Keratinocyte (primary cell): ENCODE results near the gene GTF3C6. TPM values are rescaled to one million over a fixed set of nuclear protein-coding genes. Genes with fewer than 3 reads are reported as not detected.

ENCODE experiments used
- DNase-seq: peaks from one replicate; pipeline ENCODE4 v3.0.0-alpha.2; 2011; ENCODE audit warnings: low read depth, missing footprints, low spot score
- FAIRE-seq: peaks from 2 replicates; lab custom pipeline; 2011; peaks lifted over from hg19 to GRCh38; lab: Jason Lieb, UNC
- H2AFZ ChIP-seq: 2 replicates; pipeline ENCODE4 v1.6.0; 2012; ENCODE audit warnings: low read length, control low read depth, inconsistent platforms; ENCODE audit not compliant: control insufficient read depth
- H3K27ac ChIP-seq: 2 replicates; pipeline ENCODE4 v1.5.1; 2011; ENCODE audit warnings: low read length; ENCODE audit not compliant: control insufficient read depth, insufficient read depth
- H3K27me3 ChIP-seq: 3 replicates; pipeline ENCODE4 v1.6.0; 2011; ENCODE audit warnings: low read length; ENCODE audit not compliant: control insufficient read depth, insufficient read depth; ENCODE audit errors: extremely low read depth
- H3K36me3 ChIP-seq, 2 experiments: 2 replicates in 1 of 2; 3 replicates in 1 of 2; pipeline ENCODE4 v1.5.1; 2011; ENCODE audit warnings: low read length in 2 of 2, mild to moderate bottlenecking in 1 of 2; ENCODE audit not compliant: control insufficient read depth in 2 of 2, insufficient read depth in 2 of 2; ENCODE audit errors: extremely low read depth in 1 of 2
- H3K4me1 ChIP-seq: 3 replicates; pipeline ENCODE4 v1.5.1; 2011; ENCODE audit warnings: low read length; ENCODE audit not compliant: control insufficient read depth, insufficient read depth; ENCODE audit errors: extremely low read depth
- H3K4me2 ChIP-seq: 3 replicates; pipeline ENCODE4 v1.6.0; 2011; ENCODE audit warnings: low read depth, low read length; ENCODE audit not compliant: control insufficient read depth, insufficient read depth; ENCODE audit errors: extremely low read depth
- H3K4me3 ChIP-seq, 3 experiments: fragments of 200-600 bp in 1 of 3; sonication (generic) in 1 of 3; 2 replicates in 2 of 3; 3 replicates in 1 of 3; pipeline ENCODE4 v1.5.1; 2011 to 2016; ENCODE audit warnings: low read length in 3 of 3, mild to moderate bottlenecking in 3 of 3, control low read depth in 2 of 3, inconsistent platforms in 1 of 3, low read depth in 1 of 3, mixed read lengths in 1 of 3, mixed run types in 1 of 3, moderate library complexity in 1 of 3; ENCODE audit not compliant: control insufficient read depth in 2 of 3, insufficient read depth in 2 of 3; ENCODE audit errors: extremely low read depth in 1 of 3
- H3K79me2 ChIP-seq: 2 replicates; pipeline ENCODE4 v1.6.0; 2012; ENCODE audit warnings: low read length; ENCODE audit not compliant: control insufficient read depth, insufficient read depth
- H3K9ac ChIP-seq: 3 replicates; pipeline ENCODE4 v1.6.0; 2011; ENCODE audit warnings: low read length; ENCODE audit not compliant: control insufficient read depth, insufficient read depth; ENCODE audit errors: extremely low read depth
- H3K9me1 ChIP-seq: 3 replicates; pipeline ENCODE4 v1.6.0; 2011; ENCODE audit warnings: low read length; ENCODE audit not compliant: control insufficient read depth, insufficient read depth; ENCODE audit errors: extremely low read depth
- H3K9me3 ChIP-seq: 2 replicates; pipeline ENCODE4 v1.5.1; 2012; ENCODE audit warnings: low read depth, low read length; ENCODE audit not compliant: control insufficient read depth
- H4K20me1 ChIP-seq: 3 replicates; pipeline ENCODE4 v1.6.0; 2011; ENCODE audit warnings: low read length; ENCODE audit not compliant: control insufficient read depth, insufficient read depth; ENCODE audit errors: extremely low read depth
- EZH2 ChIP-seq: IDR thresholded peaks from one replicate; pipeline ENCODE4 v1.6.1; 2012; ENCODE audit warnings: inconsistent platforms, mild to moderate bottlenecking, low read length, moderate library complexity
- dilution Hi-C: fragments of 300-500 bp; cut with MboI; formaldehyde crosslinking; loops from one replicate; pipeline ENCODE4 v1.7.0; 2020; ENCODE audit warnings: low sequenced_read_pairs; ENCODE audit not compliant: extremely low pct_ligation_motif_present
- polyA plus RNA-seq, 5 experiments: library from polyadenylated mRNA; depleted of rRNA in 3 of 5; stranded (reverse) in 3 of 5; stranded (forward) in 1 of 5; unstranded in 1 of 5; fragments of >200 nt; gene quantifications; 1 replicate in 1 of 5; 2 replicates in 3 of 5; 3 replicates in 1 of 5; pipeline versions ENCODE4 v1.2.1 to v1.2.3, GENCODE V29; 2011 to 2012; ENCODE audit warnings: missing spikeins in 2 of 5, low read depth in 1 of 5, low replicate concordance in 1 of 5
- TF ChIP-seq, protein P1 (sequence below), 3 experiments: IDR thresholded peaks in 1 of 3; conservative IDR thresholded peaks in 1 of 3; optimal IDR thresholded peaks in 1 of 3; 2 replicates in 2 of 3; 3 replicates in 1 of 3; pipeline versions ENCODE3 to v1.5.1; 2011; ENCODE audit warnings: low read length in 3 of 3, mild to moderate bottlenecking in 3 of 3, moderate library complexity in 2 of 3, control low read depth in 1 of 3, inconsistent platforms in 1 of 3; ENCODE audit not compliant: insufficient read depth in 2 of 3; ENCODE audit errors: extremely low read depth in 1 of 3

The GTF3C6 gene
- polyA plus RNA-seq, 1 donor (not counting 4 experiments of a cell fraction or from before 2014, with no cell fraction given), result 40.8 TPM

DNA sequence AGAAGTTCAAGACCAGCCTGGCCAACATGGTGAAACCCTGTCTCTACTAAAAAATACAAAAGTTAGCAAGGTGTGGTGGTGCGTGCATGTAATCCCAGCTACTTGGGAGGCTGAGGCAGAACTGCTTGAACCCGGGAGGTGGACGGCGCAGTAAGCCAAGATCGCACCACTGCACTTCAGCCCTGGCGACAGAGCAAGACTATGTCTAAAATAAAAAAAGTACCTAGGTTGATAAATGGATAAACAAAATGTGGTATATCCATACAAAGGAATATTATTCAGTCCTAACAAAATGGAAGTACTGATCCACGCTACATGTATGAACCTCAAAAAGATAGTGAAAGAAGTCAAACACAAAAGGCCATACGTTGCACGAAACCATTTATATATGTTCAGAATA lies 22.1 kb downstream of the GTF3C6 start:
- Histone ChIP-seq H4K20me1 (no peaks in the 10 kb centered on the region), H3K9me3 (no peaks in the 10 kb centered on the region), H3K4me1 (peaks cover 10% of the 10 kb centered on the region), H3K79me2 (peaks cover 40% of the 10 kb centered on the region), H3K4me3 (peak overlapping the region; percentile 73 to 99 (median 96)), H3K27me3 (no peaks in the 10 kb centered on the region), H3K27ac (no peak overlapping the region), H3K9me1 (no peaks in the 10 kb centered on the region), H3K9ac (no peak overlapping the region), H2AFZ (no peak overlapping the region), H3K36me3 (peaks cover 5 to 9% of the 10 kb centered on the region in 2 experiments), H3K4me2 (peak overlapping the region; percentile 86)
- TF ChIP-seq, protein P1, sequence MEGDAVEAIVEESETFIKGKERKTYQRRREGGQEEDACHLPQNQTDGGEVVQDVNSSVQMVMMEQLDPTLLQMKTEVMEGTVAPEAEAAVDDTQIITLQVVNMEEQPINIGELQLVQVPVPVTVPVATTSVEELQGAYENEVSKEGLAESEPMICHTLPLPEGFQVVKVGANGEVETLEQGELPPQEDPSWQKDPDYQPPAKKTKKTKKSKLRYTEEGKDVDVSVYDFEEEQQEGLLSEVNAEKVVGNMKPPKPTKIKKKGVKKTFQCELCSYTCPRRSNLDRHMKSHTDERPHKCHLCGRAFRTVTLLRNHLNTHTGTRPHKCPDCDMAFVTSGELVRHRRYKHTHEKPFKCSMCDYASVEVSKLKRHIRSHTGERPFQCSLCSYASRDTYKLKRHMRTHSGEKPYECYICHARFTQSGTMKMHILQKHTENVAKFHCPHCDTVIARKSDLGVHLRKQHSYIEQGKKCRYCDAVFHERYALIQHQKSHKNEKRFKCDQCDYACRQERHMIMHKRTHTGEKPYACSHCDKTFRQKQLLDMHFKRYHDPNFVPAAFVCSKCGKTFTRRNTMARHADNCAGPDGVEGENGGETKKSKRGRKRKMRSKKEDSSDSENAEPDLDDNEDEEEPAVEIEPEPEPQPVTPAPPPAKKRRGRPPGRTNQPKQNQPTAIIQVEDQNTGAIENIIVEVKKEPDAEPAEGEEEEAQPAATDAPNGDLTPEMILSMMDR (optimal IDR thresholded peaks at IDR 0.05 in 1 of 3, IDR thresholded peaks at IDR 0.05 in 1 of 3, conservative IDR thresholded peaks at IDR 0.05 in 1 of 3; ENCODE audit: extremely low read depth in 1 of 3, insufficient read depth in 2 of 3, low read length in 3 of 3), result no peak
- no peak for TF ChIP-seq EZH2
- no peak for FAIRE-seq
- dilution Hi-C loops, result no loop called here
- no peak for DNase-seq

DNA sequence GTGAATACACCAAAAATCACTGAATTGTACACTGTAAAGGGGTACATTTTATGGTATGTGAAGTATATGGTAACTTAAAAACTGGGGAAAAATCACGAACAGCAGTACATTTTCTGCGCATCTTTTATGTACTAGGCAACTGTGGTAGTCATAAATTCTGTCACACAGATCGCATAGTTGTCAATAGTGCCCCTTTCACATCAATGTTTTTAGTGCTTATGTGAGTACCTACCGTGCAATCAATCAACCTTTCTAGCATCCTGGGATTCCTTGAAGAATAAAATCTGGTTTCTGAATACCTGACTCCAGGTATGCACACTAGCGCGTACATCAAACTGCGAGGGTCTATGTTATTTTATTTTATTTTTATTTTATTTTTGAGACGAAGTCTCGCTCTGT lies 22.7 kb downstream of the GTF3C6 start:
- H4K20me1 ChIP-seq, result no peaks in the 10 kb centered on the region
- no peaks in the 10 kb centered on the region for H3K27me3 ChIP-seq
- peak overlapping the region; percentile 96 for H3K9ac ChIP-seq
- H3K79me2 ChIP-seq, result peaks cover 45% of the 10 kb centered on the region
- H3K36me3 ChIP-seq, result peaks cover 7 to 14% of the 10 kb centered on the region in 2 experiments
- peak overlapping the region; percentile 73 to 99 (median 96) for H3K4me3 ChIP-seq
- no peaks in the 10 kb centered on the region for H3K9me1 ChIP-seq
- no peak for FAIRE-seq
- H3K9me3 ChIP-seq, result no peaks in the 10 kb centered on the region
- peak overlapping the region; percentile 92 for H3K27ac ChIP-seq
- no peak for TF ChIP-seq EZH2
- TF ChIP-seq, protein P1 (optimal IDR thresholded peaks at IDR 0.05 in 1 of 3, IDR thresholded peaks at IDR 0.05 in 1 of 3, conservative IDR thresholded peaks at IDR 0.05 in 1 of 3; ENCODE audit: extremely low read depth in 1 of 3, insufficient read depth in 2 of 3, low read length in 3 of 3), result no peak
- no peak for DNase-seq
- peaks cover 10% of the 10 kb centered on the region for H3K4me1 ChIP-seq
- peak overlapping the region; percentile 86 for H3K4me2 ChIP-seq
- dilution Hi-C loops, result no loop called here
- H2AFZ ChIP-seq, result peak overlapping the region; percentile 63
